ENCODE results near the gene ATP6V1C2.

The ATP6V1C2 gene

GRCh38 chr2:10764096-10764785, 42.8 kb downstream of the ATP6V1C2 start:
- no peak for DNase-seq
- intact Hi-C loops (cut with DNase I) = no loop called here

- no peak for DNase-seq
- intact Hi-C loops (cut with DNase I) = no loop called here
Observed at GRCh38 chr2:10764896-10765295, 43.5 kb downstream of the ATP6V1C2 start.

- DNase-seq = no peak
- intact Hi-C loops (cut with DNase I) = no loop called here
Observed at GRCh38 chr2:10765461-10765860, 44.0 kb downstream of the ATP6V1C2 start.

GRCh38 chr2:10765914-10766313, 44.5 kb downstream of the ATP6V1C2 start:
- intact Hi-C loops (cut with DNase I) = no loop called here
- DNase-seq = no peak

GRCh38 chr2:10768063-10768507, 46.7 kb downstream of the ATP6V1C2 start:
- intact Hi-C loops (cut with DNase I) = no loop called here
- peak in 3 of 42 donors; percentile 10 to 23 (median 11) for DNase-seq

- intact Hi-C loops (cut with DNase I) = no loop called here
- DNase-seq = peak in 2 of 42 donors; percentile 14 to 15
Observed at GRCh38 chr2:10770956-10771750, 49.7 kb downstream of the ATP6V1C2 start.

GRCh38 chr2:10771786-10772185, 50.4 kb downstream of the ATP6V1C2 start:
- intact Hi-C loops (cut with DNase I) = no loop called here
- DNase-seq = peak in 3 of 42 donors; percentile 4 to 25 (median 5)

GRCh38 chr2:10772201-10772867, 50.9 kb downstream of the ATP6V1C2 start:
- DNase-seq = peak in 4 of 42 donors; percentile 4 to 25 (median 20)
- intact Hi-C loops (cut with DNase I) = no loop called here

GRCh38 chr2:10772868-10773215, 51.4 kb downstream of the ATP6V1C2 start:
- DNase-seq = peak in 5 of 42 donors; percentile 15 to 32 (median 18)
- intact Hi-C loops (cut with DNase I) = no loop called here

GRCh38 chr2:10773821-10774341, 52.5 kb downstream of the ATP6V1C2 start:
- DNase-seq = peak in 5 of 42 donors; percentile 12 to 33 (median 20)
- intact Hi-C loops (cut with DNase I) = no loop called here

- peak in 5 of 42 donors; percentile 7 to 28 (median 20) for DNase-seq
- intact Hi-C loops (cut with DNase I) = no loop called here
Observed at GRCh38 chr2:10774394-10774793, 53.0 kb downstream of the ATP6V1C2 start.

GRCh38 chr2:10775021-10775780, 53.8 kb downstream of the ATP6V1C2 start:
- intact Hi-C loops (cut with DNase I) = no loop called here
- peak in 5 of 42 donors; percentile 13 to 43 (median 19) for DNase-seq

- intact Hi-C loops (cut with DNase I) = no loop called here
- peak in 5 of 42 donors; percentile 15 to 34 (median 24) for DNase-seq
Observed at GRCh38 chr2:10775831-10776230, 54.4 kb downstream of the ATP6V1C2 start.

- intact Hi-C loops (cut with DNase I) = no loop called here
- DNase-seq = peak in 5 of 42 donors; percentile 14 to 33 (median 24)
Observed at GRCh38 chr2:10776231-10776977, 55.0 kb downstream of the ATP6V1C2 start.

GRCh38 chr2:10777111-10777841, 55.8 kb downstream of the ATP6V1C2 start:
- peak in 5 of 42 donors; percentile 8 to 23 (median 20) for DNase-seq
- intact Hi-C loops (cut with DNase I) = no loop called here

GRCh38 chr2:10777842-10778723, 56.7 kb downstream of the ATP6V1C2 start:
- intact Hi-C loops (cut with DNase I) = no loop called here
- DNase-seq = peak in 5 of 42 donors; percentile 12 to 37 (median 25)
